ENCODE results near the gene CELSR2. TPM values are rescaled to one million over a fixed set of nuclear protein-coding genes. Genes with fewer than 3 reads are reported as not detected.
A peak's percentile ranks its signal among the peaks of the same experiment; 100 is the strongest.

The CELSR2 gene
- total RNA-seq, 1 experiment from 2014 or later = 17.1 TPM

GRCh38 chr1:109231066-109231465 is 18.3 kb upstream of the CELSR2 start:
- CTCF ChIA-PET = no interaction called here
- Histone ChIP-seq H3K9me3 (ENCODE audit: control insufficient read depth in 1 of 2, insufficient read depth in 1 of 2, low read depth in 1 of 2, low read length in 2 of 2) (no peaks in the 10 kb centered on the region), H3K9me2 (ENCODE audit: insufficient read depth) (no peaks in the 10 kb centered on the region), H3K79me2 (ENCODE audit: insufficient read depth, low read length) (peaks cover 7% of the 10 kb centered on the region; the same call in 1 of the 2 replicates), H4K20me1 (ENCODE audit: insufficient read depth) (no peaks in the 10 kb centered on the region), H3K4me1 (ENCODE audit: control insufficient read depth in 1 of 2, insufficient read depth in 2 of 2, low read length in 2 of 2) (peaks cover 0 to 3% of the 10 kb centered on the region in 2 experiments; a peak in 1 of 4 replicates), H2AFZ (ENCODE audit: low read depth, low read length, poor library complexity, severe bottlenecking) (no peak overlapping the region), H3K4me3 (replicated peaks in 1 of 2; ENCODE audit: low read depth in 1 of 2, low read length in 2 of 2) (no peak overlapping the region), H3K27ac (ENCODE audit: low read depth, low read length) (no peak overlapping the region), H3K9ac (ENCODE audit: low read length) (no peak overlapping the region), H3K4me2 (ENCODE audit: low read length) (no peak overlapping the region), H3K36me3 (ENCODE audit: control insufficient read depth in 1 of 2, insufficient read depth in 2 of 2, low read length in 2 of 2) (peaks cover 44 to 51% of the 10 kb centered on the region in 2 experiments), H3K27me3 (ENCODE audit: insufficient read depth, low read length) (no peaks in the 10 kb centered on the region)
- intact Hi-C loops (cut with micrococcal nuclease) = no loop called here
- POLR2A ChIA-PET = interaction anchor here (1.0 kb wide), 1 partner anchor 9 kb away, joined by 3 read pairs; no protein-coding TSS in a partner anchor
- no peak for TF ChIP-seq REST (IDR thresholded peaks at IDR 0.05; ENCODE audit: low read depth)
- 0 out of 2 replicates have a peak, but pooled peaks have one; percentile 8 for TF ChIP-seq POLR2AphosphoS5 (IDR thresholded peaks at IDR 0.05; ENCODE audit: low read depth, low read length)
- TF ChIP-seq RAD21 (IDR thresholded peaks at IDR 0.05; ENCODE audit: low read depth) = no peak
- DNase-seq (ENCODE audit: low read depth, low spot score) = no peak
- ATAC-seq = no peak
- BruUV-seq (replicated peaks) = TSS peak; percentile 26
- RAD21 ChIA-PET (ENCODE audit: low non-redundant PET in 1 of 2, low total read pairs in 2 of 2, uncharacterized antibody in 2 of 2, unreplicated experiment in 2 of 2) = no interaction called here

GRCh38 chr1:109235137-109235536 is 14.2 kb upstream of the CELSR2 start:
- RAD21 ChIA-PET (ENCODE audit: low non-redundant PET in 1 of 2, low total read pairs in 2 of 2, uncharacterized antibody in 2 of 2, unreplicated experiment in 2 of 2) = no interaction called here
- Histone ChIP-seq H3K27ac (ENCODE audit: low read depth, low read length) (no peak overlapping the region), H3K9ac (ENCODE audit: low read length) (no peak overlapping the region), H3K79me2 (ENCODE audit: insufficient read depth, low read length) (no peaks in the 10 kb centered on the region), H3K4me2 (ENCODE audit: low read length) (no peak overlapping the region), H3K4me1 (ENCODE audit: control insufficient read depth in 1 of 2, insufficient read depth in 2 of 2, low read length in 2 of 2) (peaks cover 0 to 6% of the 10 kb centered on the region in 2 experiments; a peak in 1 of 4 replicates), H3K9me2 (ENCODE audit: insufficient read depth) (no peaks in the 10 kb centered on the region), H3K4me3 (replicated peaks in 1 of 2; ENCODE audit: low read depth in 1 of 2, low read length in 2 of 2) (no peak overlapping the region), H3K27me3 (ENCODE audit: insufficient read depth, low read length) (no peaks in the 10 kb centered on the region), H4K20me1 (ENCODE audit: insufficient read depth) (no peaks in the 10 kb centered on the region), H3K9me3 (ENCODE audit: control insufficient read depth in 1 of 2, insufficient read depth in 1 of 2, low read depth in 1 of 2, low read length in 2 of 2) (no peaks in the 10 kb centered on the region), H3K36me3 (ENCODE audit: control insufficient read depth in 1 of 2, insufficient read depth in 2 of 2, low read length in 2 of 2) (peaks cover 48 to 56% of the 10 kb centered on the region in 2 experiments), H2AFZ (ENCODE audit: low read depth, low read length, poor library complexity, severe bottlenecking) (no peak overlapping the region)
- no TSS peak for BruUV-seq (replicated peaks)
- POLR2A ChIA-PET = no interaction called here
- CTCF ChIA-PET = interaction anchor here (0.6 kb wide), 1 partner anchor 8 kb away, joined by 3 read pairs; no protein-coding TSS in a partner anchor
- ATAC-seq = no peak
- intact Hi-C loops (cut with micrococcal nuclease) = no loop called here
- DNase-seq (ENCODE audit: low read depth, low spot score) = no peak
- no peak for TF ChIP-seq EGR1 (IDR thresholded peaks at IDR 0.05; ENCODE audit: low read depth)
- TF ChIP-seq MAX (IDR thresholded peaks at IDR 0.05) = no peak
- no peak for TF ChIP-seq CEBPB (IDR thresholded peaks at IDR 0.05; ENCODE audit: low read depth)
- TF ChIP-seq SP1 (IDR thresholded peaks at IDR 0.05; ENCODE audit: low read depth) = no peak
- TF ChIP-seq EZH2 (IDR thresholded peaks at IDR 0.05) = no peak
- no peak for TF ChIP-seq RAD21 (IDR thresholded peaks at IDR 0.05; ENCODE audit: low read depth)
- no peak for TF ChIP-seq SIN3A (IDR thresholded peaks at IDR 0.05; ENCODE audit: low read depth)
- no peak for TF ChIP-seq YY1 (IDR thresholded peaks at IDR 0.05; ENCODE audit: extremely low read depth, insufficient replicate concordance, low read depth, low read length)
- no peak for TF ChIP-seq SRF (IDR thresholded peaks at IDR 0.05; ENCODE audit: low read depth)
- no peak for TF ChIP-seq ELF1 (IDR thresholded peaks at IDR 0.05; ENCODE audit: borderline replicate concordance, low read depth)
- no peak for TF ChIP-seq JUND (IDR thresholded peaks at IDR 0.05)
- TF ChIP-seq CTCF (IDR thresholded peaks at IDR 0.05 in 2 of 3, conservative IDR thresholded peaks at IDR 0.05 in 1 of 3; ENCODE audit: borderline replicate concordance in 1 of 3, insufficient read depth in 1 of 3, low read depth in 2 of 3, low read length in 2 of 3) = no peak
- no peak for TF ChIP-seq TCF7L2 (IDR thresholded peaks at IDR 0.05; ENCODE audit: borderline replicate concordance, extremely low read depth, insufficient read depth, insufficient read length)
- no peak for TF ChIP-seq ATF3 (IDR thresholded peaks at IDR 0.05)
